HG03159 (cell line): ENCODE measurements around the gene JMJD7.

ENCODE experiments used
- ATAC-seq: cut with Tn5 transposase; IDR thresholded peaks from one replicate; pipeline ENCODE4 v1.9.1; 2021; ENCODE audit warnings: mild to moderate bottlenecking, moderate library complexity; ENCODE audit not compliant: unreplicated experiment

Gene JMJD7

GRCh38 chr15:41842229-41842628 is 14.3 kb downstream of the JMJD7 start:
- no peak for ATAC-seq

GRCh38 chr15:41843571-41843970 is 15.7 kb downstream of the JMJD7 start:
- no peak for ATAC-seq

- no peak for ATAC-seq
Observed at GRCh38 chr15:41844814-41845213, 16.9 kb downstream of the JMJD7 start.

GRCh38 chr15:41847206-41847605 is 19.3 kb downstream of the JMJD7 start:
- ATAC-seq = no peak

GRCh38 chr15:41847981-41848380 is 20.1 kb downstream of the JMJD7 start:
- ATAC-seq = no peak

- no peak for ATAC-seq
Observed at GRCh38 chr15:41848631-41849030, 20.7 kb downstream of the JMJD7 start.

- ATAC-seq = no peak
Observed at GRCh38 chr15:41849204-41849603, 21.3 kb downstream of the JMJD7 start.

- ATAC-seq = no peak
Observed at GRCh38 chr15:41849861-41850260, 22.0 kb downstream of the JMJD7 start.

- no peak for ATAC-seq
Observed at GRCh38 chr15:41850482-41851166, 22.7 kb downstream of the JMJD7 start.

GRCh38 chr15:41851167-41851523 is 23.3 kb downstream of the JMJD7 start:
- no peak for ATAC-seq

- ATAC-seq = no peak
Observed at GRCh38 chr15:41851755-41852370, 24.0 kb downstream of the JMJD7 start.

- ATAC-seq = no peak
Observed at GRCh38 chr15:41852736-41853590, 25.1 kb downstream of the JMJD7 start.

- no peak for ATAC-seq
Observed at GRCh38 chr15:41853831-41854230, 25.9 kb downstream of the JMJD7 start.

GRCh38 chr15:41854443-41854842 is 26.6 kb downstream of the JMJD7 start:
- ATAC-seq = no peak

GRCh38 chr15:41855261-41855961 is 27.5 kb downstream of the JMJD7 start:
- no peak for ATAC-seq

- no peak for ATAC-seq
Observed at GRCh38 chr15:41856262-41856661, 28.4 kb downstream of the JMJD7 start.

- ATAC-seq = no peak
Observed at GRCh38 chr15:41856716-41857115, 28.8 kb downstream of the JMJD7 start.

GRCh38 chr15:41857316-41857715 is 29.4 kb downstream of the JMJD7 start:
- no peak for ATAC-seq

GRCh38 chr15:41858756-41859155 is 30.9 kb downstream of the JMJD7 start:
- ATAC-seq = no peak

- no peak for ATAC-seq
Observed at GRCh38 chr15:41860049-41860828, 32.3 kb downstream of the JMJD7 start.
